ENCODE data around the gene WDR47.
"Not testable (repeated sequence)": the region's sequence is repeated elsewhere in the genome, so short reads cannot be mapped to it uniquely, and the experiment has no call there.

Gene WDR47

DNA sequence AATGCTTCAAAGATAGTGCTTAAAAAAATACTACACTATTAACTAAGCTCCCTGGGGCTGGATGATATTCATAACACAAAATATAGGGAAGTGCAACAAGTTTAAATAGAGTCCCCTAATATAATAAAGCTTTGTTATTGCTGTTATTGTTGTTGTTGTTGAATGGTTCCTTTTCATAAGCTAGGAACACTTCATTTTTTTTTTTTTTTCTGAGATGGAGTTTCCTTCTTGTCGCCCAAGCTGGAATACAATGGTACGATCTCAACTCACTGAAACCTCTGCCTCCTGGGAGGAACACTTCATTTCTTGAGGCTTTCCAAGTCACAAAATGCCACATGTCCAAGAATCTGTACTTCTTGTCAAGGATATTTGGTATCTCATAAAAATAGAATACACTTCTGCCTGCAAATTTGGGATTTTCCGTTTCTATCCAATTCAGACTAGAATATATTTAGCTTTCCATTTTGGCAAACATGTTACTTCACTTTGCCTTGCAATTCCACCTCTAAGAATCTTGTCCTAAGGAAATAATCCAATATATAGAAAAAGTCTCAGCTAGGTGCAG lies 21.1 kb downstream of the WDR47 start:
- no peak overlapping the region for H3K9ac ChIP-seq (ENCODE audit: low read length)
- peaks cover 18 to 36% of the 10 kb centered on the region in 2 experiments for H3K36me3 ChIP-seq (ENCODE audit: control insufficient read depth in 1 of 2, insufficient read depth in 2 of 2, low read depth in 1 of 2, low read length in 2 of 2)
- H3K27ac ChIP-seq (ENCODE audit: low read length, poor library complexity, severe bottlenecking): no peak overlapping the region
- no peak overlapping the region for H4K91ac ChIP-seq (ENCODE audit: low read length)
- 96% methylated on average over 3 of the region's 3 CpGs for WGBS
- H3K79me1 ChIP-seq (replicated peaks; ENCODE audit: low read length, poor library complexity, severe bottlenecking): peaks cover 24% of the 10 kb centered on the region
- H4K8ac ChIP-seq (ENCODE audit: low read length): no peak overlapping the region
- no peak overlapping the region for H3K4me3 ChIP-seq (ENCODE audit: insufficient read depth in 1 of 2, low read depth in 1 of 2, low read length in 2 of 2)
- H3K4me1 ChIP-seq (ENCODE audit: control insufficient read depth, insufficient read depth, low read depth, low read length): peaks cover 3% of the 10 kb centered on the region
- H3K27me3 ChIP-seq (ENCODE audit: control insufficient read depth in 1 of 2, insufficient read depth in 1 of 2, low read length in 2 of 2): no peaks in the 10 kb centered on the region
- no peak overlapping the region for H3K4ac ChIP-seq (ENCODE audit: low read depth in 1 of 2, low read length in 2 of 2)
- no peak overlapping the region for H3K4me2 ChIP-seq (ENCODE audit: low read length, poor library complexity, severe bottlenecking)
- H3K18ac ChIP-seq (ENCODE audit: low read depth in 1 of 2, low read length in 2 of 2): no peak overlapping the region
- no peak overlapping the region for H2BK5ac ChIP-seq (ENCODE audit: low read depth, low read length, poor library complexity, severe bottlenecking)
- H2BK15ac ChIP-seq (ENCODE audit: low read depth, poor library complexity, severe bottlenecking): no peak overlapping the region
- no peak overlapping the region for H2AK5ac ChIP-seq (ENCODE audit: low read length, severe bottlenecking)
- no peak overlapping the region for H2AFZ ChIP-seq (ENCODE audit: low read depth, low read length)
- H2BK120ac ChIP-seq (ENCODE audit: low read depth, low read length): no peak overlapping the region
- no peak for DNase-seq
- H3K14ac ChIP-seq (ENCODE audit: low read length in 2 of 2): no peak overlapping the region
- no peak overlapping the region for H2BK12ac ChIP-seq (ENCODE audit: low read length in 2 of 2)
- H3K9me3 ChIP-seq (ENCODE audit: control insufficient read depth, low read length): no peaks in the 10 kb centered on the region
- H3K23ac ChIP-seq (ENCODE audit: low read length in 2 of 2): no peak overlapping the region

DNA sequence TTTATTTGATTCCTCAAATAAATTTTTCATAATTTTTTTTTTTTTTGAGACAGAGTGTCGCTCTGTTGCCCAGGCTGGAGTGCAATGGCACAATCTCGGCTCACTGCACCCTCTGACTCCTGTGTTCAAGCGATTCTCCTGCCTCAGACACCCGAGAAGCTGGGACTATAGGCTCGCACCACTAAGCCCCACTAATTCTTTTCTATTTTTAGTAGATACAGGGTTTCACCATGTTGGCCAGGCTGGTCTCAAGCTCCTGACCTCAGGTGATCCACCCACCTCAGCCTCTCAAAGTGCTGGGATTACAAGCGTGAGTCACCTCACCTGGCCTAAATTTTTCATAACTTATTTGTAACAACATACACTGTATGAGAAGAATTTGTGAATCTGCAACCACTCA lies 24.2 kb downstream of the WDR47 start:
- H3K4me1 ChIP-seq (ENCODE audit: control insufficient read depth, insufficient read depth, low read depth, low read length); H3K4me2 ChIP-seq (ENCODE audit: low read length, poor library complexity, severe bottlenecking): not testable (repeated sequence)

DNA sequence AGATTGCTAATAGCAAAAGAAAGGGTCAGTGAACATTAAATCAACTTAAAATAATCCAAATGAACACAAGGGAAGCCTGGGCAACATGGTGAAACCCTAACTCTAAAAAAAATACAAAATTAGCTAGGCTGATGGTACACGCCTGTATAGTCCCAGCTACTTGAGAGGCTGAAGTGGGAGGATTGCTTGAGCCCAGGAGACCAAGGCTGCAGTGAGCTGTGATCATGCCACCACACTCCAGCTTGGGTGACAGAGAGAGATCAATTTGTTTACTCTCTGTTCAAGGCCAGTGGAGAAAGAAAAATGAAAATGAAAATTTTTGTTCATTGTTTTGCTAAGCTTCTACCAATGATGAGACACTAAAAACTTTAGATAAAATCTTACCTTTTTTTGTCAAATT lies 24.8 kb downstream of the WDR47 start:
- Histone ChIP-seq H3K9ac (ENCODE audit: low read length) (no peak overlapping the region), H3K27ac (ENCODE audit: low read length, poor library complexity, severe bottlenecking) (no peak overlapping the region), H3K79me1 (replicated peaks; ENCODE audit: low read length, poor library complexity, severe bottlenecking) (peaks cover 23% of the 10 kb centered on the region), H3K23ac (ENCODE audit: low read length in 2 of 2) (no peak overlapping the region), H2AK5ac (ENCODE audit: low read length, severe bottlenecking) (no peak overlapping the region), H2BK12ac (ENCODE audit: low read length in 2 of 2) (no peak overlapping the region), H3K4me1 (ENCODE audit: control insufficient read depth, insufficient read depth, low read depth, low read length) (no peaks in the 10 kb centered on the region), H2BK5ac (ENCODE audit: low read depth, low read length, poor library complexity, severe bottlenecking) (no peak overlapping the region), H2AFZ (ENCODE audit: low read depth, low read length) (no peak overlapping the region), H3K4ac (ENCODE audit: low read depth in 1 of 2, low read length in 2 of 2) (no peak overlapping the region), H3K14ac (ENCODE audit: low read length in 2 of 2) (no peak overlapping the region), H3K9me3 (ENCODE audit: control insufficient read depth, low read length) (no peaks in the 10 kb centered on the region), H4K91ac (ENCODE audit: low read length) (no peak overlapping the region), H3K36me3 (ENCODE audit: control insufficient read depth in 1 of 2, insufficient read depth in 2 of 2, low read depth in 1 of 2, low read length in 2 of 2) (peaks cover 18 to 59% of the 10 kb centered on the region in 2 experiments), H3K27me3 (ENCODE audit: control insufficient read depth in 1 of 2, insufficient read depth in 1 of 2, low read length in 2 of 2) (no peaks in the 10 kb centered on the region), H3K4me2 (ENCODE audit: low read length, poor library complexity, severe bottlenecking) (no peak overlapping the region), H2BK120ac (ENCODE audit: low read depth, low read length) (no peak overlapping the region), H3K4me3 (ENCODE audit: insufficient read depth in 1 of 2, low read depth in 1 of 2, low read length in 2 of 2) (no peak overlapping the region), H3K18ac (ENCODE audit: low read depth in 1 of 2, low read length in 2 of 2) (no peak overlapping the region), H2BK15ac (ENCODE audit: low read depth, poor library complexity, severe bottlenecking) (no peak overlapping the region), H4K8ac (ENCODE audit: low read length) (no peak overlapping the region)
- DNase-seq: no peak
- 91% methylated on average over 1 of the region's 1 CpG for WGBS

More for the DNA sequence above, 24.2 kb downstream of the WDR47 start:
- not testable (repeated sequence) for H2BK5ac ChIP-seq (ENCODE audit: low read depth, low read length, poor library complexity, severe bottlenecking); H4K8ac ChIP-seq (ENCODE audit: low read length); H3K18ac ChIP-seq (ENCODE audit: low read depth in 1 of 2, low read length in 2 of 2); H3K27ac ChIP-seq (ENCODE audit: low read length, poor library complexity, severe bottlenecking); H2BK15ac ChIP-seq (ENCODE audit: low read depth, poor library complexity, severe bottlenecking); H3K27me3 ChIP-seq (ENCODE audit: control insufficient read depth in 1 of 2, insufficient read depth in 1 of 2, low read length in 2 of 2); H3K4me3 ChIP-seq (ENCODE audit: insufficient read depth in 1 of 2, low read depth in 1 of 2, low read length in 2 of 2); H4K91ac ChIP-seq (ENCODE audit: low read length); H2AFZ ChIP-seq (ENCODE audit: low read depth, low read length); H3K14ac ChIP-seq (ENCODE audit: low read length in 2 of 2); DNase-seq; H3K9ac ChIP-seq (ENCODE audit: low read length); H2BK12ac ChIP-seq (ENCODE audit: low read length in 2 of 2); H2BK120ac ChIP-seq (ENCODE audit: low read depth, low read length); H2AK5ac ChIP-seq (ENCODE audit: low read length, severe bottlenecking); H3K4ac ChIP-seq (ENCODE audit: low read depth in 1 of 2, low read length in 2 of 2); H3K23ac ChIP-seq (ENCODE audit: low read length in 2 of 2); H3K9me3 ChIP-seq (ENCODE audit: control insufficient read depth, low read length)
- H3K79me1 ChIP-seq (replicated peaks; ENCODE audit: low read length, poor library complexity, severe bottlenecking): peaks cover 23% of the 10 kb centered on the region
- H3K36me3 ChIP-seq (ENCODE audit: control insufficient read depth in 1 of 2, insufficient read depth in 2 of 2, low read depth in 1 of 2, low read length in 2 of 2): peaks cover 18 to 58% of the 10 kb centered on the region in 2 experiments
- 100% methylated on average over 5 of the region's 6 CpGs for WGBS

- Histone ChIP-seq H4K91ac (ENCODE audit: low read length) (no peak overlapping the region), H3K27me3 (ENCODE audit: control insufficient read depth in 1 of 2, insufficient read depth in 1 of 2, low read length in 2 of 2) (no peaks in the 10 kb centered on the region), H3K36me3 (ENCODE audit: control insufficient read depth in 1 of 2, insufficient read depth in 2 of 2, low read depth in 1 of 2, low read length in 2 of 2) (peaks cover 14 to 69% of the 10 kb centered on the region in 2 experiments), H2BK15ac (ENCODE audit: low read depth, poor library complexity, severe bottlenecking) (no peak overlapping the region), H4K8ac (ENCODE audit: low read length) (no peak overlapping the region), H3K4ac (ENCODE audit: low read depth in 1 of 2, low read length in 2 of 2) (no peak overlapping the region), H3K27ac (ENCODE audit: low read length, poor library complexity, severe bottlenecking) (no peak overlapping the region), H3K9ac (ENCODE audit: low read length) (no peak overlapping the region), H3K18ac (ENCODE audit: low read depth in 1 of 2, low read length in 2 of 2) (no peak overlapping the region), H2BK12ac (ENCODE audit: low read length in 2 of 2) (no peak overlapping the region), H2BK120ac (ENCODE audit: low read depth, low read length) (no peak overlapping the region), H2BK5ac (ENCODE audit: low read depth, low read length, poor library complexity, severe bottlenecking) (no peak overlapping the region), H3K4me2 (ENCODE audit: low read length, poor library complexity, severe bottlenecking) (no peak overlapping the region), H3K9me3 (ENCODE audit: control insufficient read depth, low read length) (no peaks in the 10 kb centered on the region), H3K4me3 (ENCODE audit: insufficient read depth in 1 of 2, low read depth in 1 of 2, low read length in 2 of 2) (no peak overlapping the region), H3K14ac (ENCODE audit: low read length in 2 of 2) (no peak overlapping the region), H2AFZ (ENCODE audit: low read depth, low read length) (no peak overlapping the region), H2AK5ac (ENCODE audit: low read length, severe bottlenecking) (no peak overlapping the region), H3K4me1 (ENCODE audit: control insufficient read depth, insufficient read depth, low read depth, low read length) (no peaks in the 10 kb centered on the region), H3K79me1 (replicated peaks; ENCODE audit: low read length, poor library complexity, severe bottlenecking) (peaks cover 17% of the 10 kb centered on the region), H3K23ac (ENCODE audit: low read length in 2 of 2) (no peak overlapping the region)
- DNase-seq: no peak
- WGBS: 96% methylated on average over 5 of the region's 7 CpGs
Measured at GRCh38 chr1:109011335-109011734, 30.6 kb downstream of the WDR47 start.
